GM18951 (cell line): ENCODE results near the gene SLCO2A1.
"Not testable (repeated sequence)": the region's sequence is repeated elsewhere in the genome, so short reads cannot be mapped to it uniquely, and the experiment has no call there.

Source experiments
- POLR2A ChIP-seq: IDR thresholded peaks from 4 replicates; pipeline ENCODE4 v1.6.1; 2011; ENCODE audit warnings: mild to moderate bottlenecking; ENCODE audit not compliant: insufficient read length, insufficient read depth; ENCODE audit errors: extremely low read depth
- in situ Hi-C: fragments of 300-500 bp; cut with MboI; formaldehyde crosslinking; loops from one replicate; pipeline ENCODE4 v1.12.0; 2022; ENCODE audit warnings: low sequenced_read_pairs, mixed read lengths, inconsistent platforms; ENCODE audit not compliant: unreplicated experiment

Gene SLCO2A1

DNA sequence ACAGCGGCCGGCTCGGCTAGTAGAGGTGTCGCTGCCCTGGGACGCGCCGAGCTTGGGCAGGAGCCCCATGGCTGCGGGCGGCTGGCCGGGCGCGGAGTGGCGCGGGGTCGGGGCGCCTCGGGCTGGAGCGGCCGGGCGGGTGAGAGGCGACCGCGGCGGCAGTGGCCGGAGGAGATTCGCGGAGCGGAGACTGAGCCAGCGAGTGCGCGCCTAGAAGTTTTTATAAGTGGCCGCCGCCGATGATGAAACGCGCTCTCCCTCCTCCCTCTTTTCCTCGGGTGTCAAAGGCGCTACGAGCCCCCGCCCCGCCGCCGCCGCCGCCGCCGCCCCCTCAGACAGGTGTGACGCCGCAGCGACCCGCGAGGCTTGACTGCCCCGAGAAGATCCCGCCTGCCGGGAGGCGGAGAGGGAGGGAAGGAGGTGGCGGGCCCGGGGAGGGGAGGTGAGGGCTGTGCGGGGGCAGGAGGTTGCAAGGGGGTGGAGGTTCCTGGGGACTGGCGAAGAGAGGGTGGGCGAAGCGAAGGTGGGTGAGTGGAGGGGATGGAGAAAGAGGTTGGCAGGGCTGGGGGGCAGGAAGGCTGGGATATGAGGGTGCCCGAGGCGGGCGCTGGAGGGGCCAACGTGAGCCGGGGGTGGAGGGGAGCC, at the start of gene SLCO2A1:
Gene SLCO2A1, minus strand, starts transcription at position 192 of the 645 bp plus-strand sequence. Its CDS starts 123 bp downstream, at position 69.
- no peak for TF ChIP-seq POLR2A
- in situ Hi-C loops: no loop called here

DNA sequence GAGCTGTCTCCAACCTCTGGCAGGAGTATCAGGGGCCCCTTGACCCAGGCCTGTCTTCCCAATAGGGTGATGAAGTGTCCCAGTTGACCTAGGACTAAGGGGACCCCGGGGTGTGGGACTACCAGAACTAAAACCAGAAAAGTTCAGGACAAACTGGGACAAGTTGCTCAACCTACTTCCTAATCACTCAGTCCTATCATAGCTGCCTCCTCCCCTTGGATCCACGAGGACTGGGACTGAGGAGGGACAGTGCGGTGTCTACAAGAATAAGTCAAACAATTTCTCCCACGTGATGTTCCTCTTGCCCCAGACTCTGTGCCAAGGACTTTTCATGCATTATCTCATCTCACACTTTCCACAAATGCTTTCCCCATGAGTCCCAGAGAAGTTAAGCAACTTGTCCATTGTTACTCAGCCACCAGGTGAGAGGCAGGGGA, 49.4 kb upstream of the SLCO2A1 start:
- TF ChIP-seq POLR2A: no peak
- in situ Hi-C loops: no loop called here

DNA sequence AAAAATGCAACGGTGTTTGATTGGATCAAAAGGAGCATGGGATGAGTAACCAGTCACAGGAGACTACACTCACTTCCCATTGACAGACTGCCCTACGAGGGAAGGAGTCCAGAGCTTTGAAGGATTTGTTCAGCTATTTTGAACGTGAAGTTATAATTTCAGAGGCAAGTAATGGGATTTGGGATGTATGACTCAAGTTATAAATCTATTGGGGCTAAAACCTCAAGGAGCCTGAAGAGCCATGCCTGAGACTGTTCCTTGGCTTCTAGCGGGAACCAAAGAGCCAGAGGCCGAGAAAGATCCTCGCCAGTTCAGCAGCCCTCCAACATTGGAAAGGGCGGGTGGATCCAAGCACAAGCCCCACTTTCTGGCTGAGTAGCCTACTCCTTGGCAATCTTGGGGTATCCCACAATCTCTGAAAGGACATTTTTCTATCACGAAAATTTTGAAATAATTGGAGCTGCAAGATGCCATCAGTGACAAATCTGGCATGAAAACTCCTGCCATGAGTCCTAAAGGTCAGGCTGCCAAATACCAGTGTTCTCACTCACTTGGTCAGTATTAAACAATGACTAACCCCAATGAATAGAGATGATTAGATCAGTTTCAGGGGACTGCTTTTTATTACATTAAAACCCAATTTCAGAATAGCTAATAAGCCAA, 48.6 kb upstream of the SLCO2A1 start:
- no peak for TF ChIP-seq POLR2A
- in situ Hi-C loops: no loop called here

DNA sequence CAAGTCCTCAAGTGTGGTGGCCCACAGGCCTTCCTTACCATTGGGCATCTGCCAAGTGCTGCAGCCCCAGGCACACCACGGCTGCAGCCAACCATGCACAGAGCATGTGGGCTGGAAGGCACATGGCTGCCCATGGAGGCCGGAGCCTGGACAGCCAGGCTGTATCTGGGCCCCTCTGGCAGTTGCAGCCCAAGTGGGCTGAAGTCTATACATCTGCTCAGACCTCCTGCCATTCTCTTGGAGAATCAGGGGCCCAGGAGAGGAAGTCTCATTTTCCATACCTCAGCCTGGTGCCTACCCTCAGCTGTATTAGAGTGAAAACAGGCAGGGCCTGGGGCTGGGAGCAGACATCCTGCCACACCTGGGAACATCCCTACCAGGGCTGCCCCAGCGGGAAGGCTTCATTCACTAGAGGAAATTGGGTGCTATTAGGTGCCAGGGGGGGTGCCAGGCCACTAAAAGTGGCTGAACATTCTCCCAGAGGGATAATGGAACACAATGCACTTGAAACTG, 48.0 kb upstream of the SLCO2A1 start:
- in situ Hi-C loops: no loop called here
- no peak for TF ChIP-seq POLR2A

DNA sequence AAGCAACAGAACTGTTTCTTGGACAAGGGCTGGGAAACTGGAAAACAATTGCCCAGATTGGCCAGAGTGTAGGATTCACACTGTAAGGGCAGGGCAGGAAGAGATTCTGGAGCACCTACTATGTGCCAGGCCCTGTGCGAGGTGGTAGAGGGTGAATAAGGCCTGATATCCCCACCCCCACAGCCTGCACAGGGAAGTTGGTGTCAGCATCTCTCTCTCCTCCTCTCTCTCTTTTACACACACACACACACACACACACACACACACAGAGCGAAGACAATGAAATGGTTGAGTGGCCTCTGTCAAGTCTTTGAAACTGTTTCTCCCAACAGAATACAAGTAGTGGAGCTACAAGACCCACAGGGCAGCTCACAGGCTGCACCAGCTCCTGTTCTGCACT, 47.1 kb upstream of the SLCO2A1 start:
- no peak for TF ChIP-seq POLR2A

DNA sequence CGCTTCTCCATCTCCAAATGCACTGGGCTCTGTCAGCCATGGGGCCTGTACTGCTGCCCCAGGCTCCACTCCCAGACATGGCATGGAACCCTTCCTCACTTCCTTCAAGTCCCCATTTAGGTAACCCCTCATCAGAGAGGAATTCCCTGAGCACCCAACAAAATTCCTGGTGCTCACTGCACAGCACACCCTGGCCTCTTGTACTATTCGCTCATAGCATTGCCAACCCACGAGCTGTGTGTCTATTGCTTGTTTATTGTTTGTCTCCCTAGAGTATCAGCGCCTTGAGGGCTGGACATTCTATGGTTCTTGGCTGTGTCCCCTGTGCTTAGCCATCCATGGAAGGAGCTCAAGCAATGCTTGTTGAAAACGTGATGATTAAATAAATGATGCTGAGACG, 46.1 kb upstream of the SLCO2A1 start:
- TF ChIP-seq POLR2A: no peak
- in situ Hi-C loops: no loop called here

More for the DNA sequence above, 47.1 kb upstream of the SLCO2A1 start:
- in situ Hi-C loops: no loop called here

DNA sequence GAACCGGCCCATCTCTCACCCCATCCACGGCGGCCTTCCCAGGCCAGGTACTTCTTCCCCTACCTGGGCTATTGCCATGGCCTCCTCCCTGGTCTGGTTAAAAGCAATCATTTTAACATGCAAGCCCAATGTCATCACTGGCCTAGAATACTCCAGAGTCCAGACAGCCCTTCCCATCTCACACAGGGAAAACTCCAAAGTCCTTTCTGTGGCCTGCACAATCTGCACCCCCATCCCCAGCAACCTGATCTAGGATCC, 45.8 kb upstream of the SLCO2A1 start:
- no peak for TF ChIP-seq POLR2A
- in situ Hi-C loops: no loop called here

DNA sequence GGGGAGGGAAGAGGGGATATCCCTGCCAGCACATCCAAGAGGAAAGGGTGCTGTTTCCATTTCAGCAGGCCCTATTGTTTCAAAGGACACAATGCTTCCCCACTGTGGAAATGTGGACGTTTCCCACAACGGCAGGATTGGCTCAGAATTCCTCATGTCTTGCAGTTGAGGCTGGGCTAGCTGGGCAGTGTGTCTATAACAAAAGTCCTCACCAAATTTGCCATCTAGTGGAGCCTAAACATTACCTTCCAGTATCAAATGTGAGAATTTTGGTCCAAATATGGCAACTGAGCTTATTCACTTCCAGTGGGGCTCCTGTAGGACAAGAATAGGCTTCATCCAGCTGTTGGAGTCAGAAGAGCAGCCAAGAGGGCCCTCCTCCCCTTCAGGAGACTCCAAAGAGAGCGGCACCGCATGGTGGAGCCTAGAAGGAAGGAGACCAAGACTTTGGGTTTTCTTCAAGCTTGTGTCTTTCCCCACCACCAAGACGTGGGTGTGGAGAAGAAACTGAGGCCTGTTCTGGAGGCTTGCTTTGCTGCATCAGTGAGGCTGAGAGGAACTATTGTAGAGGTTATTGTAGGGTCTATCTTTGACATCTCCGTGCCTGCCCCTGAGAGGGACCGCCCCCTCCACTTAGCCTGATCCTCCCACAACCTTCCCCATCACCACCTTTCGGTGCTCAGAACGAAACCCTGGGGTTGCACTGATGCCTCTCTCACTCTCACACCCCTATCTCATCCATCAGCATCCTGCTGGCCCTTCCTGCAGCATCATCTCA, 45.3 kb upstream of the SLCO2A1 start:
- in situ Hi-C loops: no loop called here
- TF ChIP-seq POLR2A: no peak

DNA sequence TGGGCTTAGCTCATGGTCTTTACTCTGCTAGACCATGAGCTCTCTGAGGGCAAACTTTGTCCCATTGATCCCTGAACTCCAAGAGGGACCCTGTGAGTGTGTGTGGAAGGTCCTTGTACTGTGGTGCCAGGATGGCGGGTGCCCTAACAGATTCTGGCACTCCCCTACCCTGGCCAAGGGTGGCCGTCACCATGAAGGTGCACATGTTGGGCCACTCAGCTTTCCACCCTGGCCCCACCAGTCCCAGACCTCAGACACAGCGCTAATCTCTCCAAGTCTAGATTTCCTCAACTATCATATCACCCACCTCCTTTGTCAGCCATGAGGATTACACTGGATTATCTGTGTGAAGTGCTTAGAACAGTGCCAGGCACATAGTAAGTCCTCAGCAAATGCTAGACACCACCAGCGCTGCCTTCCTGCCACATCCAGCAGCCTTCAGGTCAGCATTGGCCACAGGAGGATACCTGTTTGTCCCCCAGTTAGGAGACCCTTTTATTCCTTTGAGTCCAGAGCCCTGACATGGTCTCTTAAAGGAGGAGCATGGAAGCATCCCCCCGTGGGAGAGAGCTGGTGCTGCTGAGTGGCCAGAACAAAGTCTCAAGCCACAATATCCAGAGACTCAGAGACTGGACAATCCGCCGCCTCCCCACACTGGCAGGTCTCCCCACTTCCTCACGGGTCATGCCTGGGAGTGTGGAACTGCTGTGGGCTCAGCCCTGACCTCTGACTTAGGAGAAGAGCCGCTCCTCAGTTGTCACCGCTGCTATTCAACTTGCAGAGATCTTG, 44.5 kb upstream of the SLCO2A1 start:
- no peak for TF ChIP-seq POLR2A
- in situ Hi-C loops: no loop called here

DNA sequence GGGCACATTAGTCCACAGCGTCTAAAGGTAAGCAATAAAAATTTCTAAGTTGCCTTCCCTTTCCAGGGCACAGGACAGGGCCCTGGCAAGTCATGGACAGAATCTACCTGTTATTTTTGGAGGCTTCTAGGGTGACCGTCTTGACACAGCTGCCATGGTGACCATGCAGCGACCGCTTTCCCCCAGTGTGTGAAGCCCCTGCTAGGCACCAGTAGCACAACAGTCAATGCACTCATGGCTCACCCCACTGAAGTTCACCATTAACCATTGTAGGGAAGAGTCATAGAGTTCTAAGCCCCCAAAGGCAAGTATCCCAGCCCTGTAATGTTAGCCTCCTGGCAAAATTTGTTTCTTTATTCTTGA, 43.8 kb upstream of the SLCO2A1 start:
- in situ Hi-C loops: no loop called here
- TF ChIP-seq POLR2A: no peak

DNA sequence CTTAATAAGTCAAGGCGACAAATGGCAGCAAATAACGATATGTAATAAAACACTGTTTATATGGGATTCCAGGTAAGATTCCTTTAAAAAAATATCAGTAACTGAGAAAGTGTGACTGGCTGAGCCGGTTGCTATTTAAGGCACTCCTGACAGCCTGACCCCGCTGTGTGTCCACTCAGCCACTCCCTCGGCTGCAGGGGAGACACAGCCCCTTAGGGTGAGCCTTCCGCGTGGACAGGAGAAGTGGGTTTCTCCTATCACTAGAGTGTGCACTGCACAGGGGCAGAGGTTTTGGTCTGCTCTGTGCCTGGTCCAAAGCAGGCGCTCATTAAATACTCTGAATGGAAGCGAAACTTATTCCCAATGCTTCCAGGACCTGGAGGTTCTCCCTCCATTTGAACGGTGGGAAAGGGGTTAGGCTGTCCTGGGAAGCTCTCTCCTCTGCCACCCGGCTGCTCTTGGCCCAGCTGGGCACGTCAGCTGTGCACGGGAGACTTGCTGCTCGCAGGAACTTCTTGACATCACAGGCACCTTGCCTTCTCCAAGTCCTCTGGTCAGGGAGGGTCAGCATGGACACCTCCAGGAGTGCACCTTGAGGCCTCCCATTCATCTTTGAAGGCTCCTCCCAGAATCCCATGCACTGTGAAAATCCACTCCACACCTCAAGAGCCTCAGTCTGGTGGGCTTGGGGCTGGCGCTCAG, 43.3 kb upstream of the SLCO2A1 start:
- TF ChIP-seq POLR2A: no peak
- in situ Hi-C loops: no loop called here

DNA sequence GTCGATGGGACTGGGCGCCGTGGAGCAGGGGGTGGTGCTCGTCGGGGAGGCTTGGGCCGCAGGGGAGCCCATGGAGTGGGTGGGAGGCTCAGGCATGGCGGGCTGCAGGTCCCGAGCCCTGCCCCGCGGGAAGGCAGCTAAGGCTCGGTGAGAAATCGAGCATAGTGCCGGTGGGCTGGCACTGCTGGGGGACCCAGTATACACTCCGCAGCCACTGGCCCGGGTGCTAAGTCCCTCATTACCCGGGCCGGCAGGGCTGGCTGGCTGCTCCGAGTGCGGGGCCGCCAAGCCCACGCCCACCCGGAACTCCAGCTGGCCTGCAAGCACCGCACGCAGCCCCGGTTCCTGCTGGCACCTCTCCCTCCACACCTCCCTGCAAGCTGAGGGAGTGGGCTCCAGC, 40.6 kb upstream of the SLCO2A1 start:
- in situ Hi-C loops: not testable (repeated sequence)

DNA sequence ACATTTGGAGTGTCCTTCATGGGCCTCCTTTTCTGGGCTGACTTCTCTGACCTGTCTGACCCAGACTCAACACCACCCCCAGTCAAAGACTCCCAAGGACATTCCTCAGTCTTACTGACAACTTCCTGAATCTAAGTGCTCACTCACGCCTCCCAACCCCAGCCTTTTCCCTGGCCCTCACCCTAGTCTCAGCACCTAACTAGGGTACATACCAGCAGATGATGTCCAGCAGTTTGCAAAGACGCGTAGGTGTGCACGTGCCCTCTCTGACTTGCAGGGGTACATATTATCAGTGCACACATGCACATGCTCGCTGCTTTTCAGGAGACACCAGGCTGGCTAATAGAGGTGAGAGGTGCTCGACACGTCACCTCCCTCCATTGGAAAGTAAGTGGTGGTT, 38.7 kb upstream of the SLCO2A1 start:
- in situ Hi-C loops: no loop called here
- no peak for TF ChIP-seq POLR2A
